ENCODE results near the gene SLC6A7. TPM values are rescaled to one million over a fixed set of nuclear protein-coding genes. Genes with fewer than 3 reads are reported as not detected.

Gene SLC6A7
- polyA plus RNA-seq, 4 donors: 0.06 to 0.13 (median 0.08) TPM; not detected in 1

DNA sequence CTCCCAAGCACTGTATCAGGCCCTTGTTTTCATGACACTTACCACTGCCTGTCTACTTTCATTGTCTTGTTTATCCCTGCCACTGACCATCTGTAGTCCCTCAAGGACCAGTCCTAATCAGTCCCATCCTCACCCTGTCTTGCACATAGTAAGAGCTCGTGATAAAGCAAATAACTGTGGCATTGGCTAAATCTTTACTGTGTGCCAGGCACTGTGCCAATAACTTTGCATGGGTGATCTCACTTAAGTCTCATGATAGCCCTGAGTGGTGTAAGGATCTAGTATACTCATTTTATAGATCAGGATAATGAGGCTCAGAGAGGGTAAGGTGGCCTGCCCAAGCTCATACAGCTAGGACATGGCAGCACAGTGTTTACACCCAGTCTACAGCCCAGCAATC, 17.7 kb upstream of the SLC6A7 start:
- no peak for DNase-seq (ENCODE audit: low read depth in 4 of 4, low spot score in 2 of 4)

DNA sequence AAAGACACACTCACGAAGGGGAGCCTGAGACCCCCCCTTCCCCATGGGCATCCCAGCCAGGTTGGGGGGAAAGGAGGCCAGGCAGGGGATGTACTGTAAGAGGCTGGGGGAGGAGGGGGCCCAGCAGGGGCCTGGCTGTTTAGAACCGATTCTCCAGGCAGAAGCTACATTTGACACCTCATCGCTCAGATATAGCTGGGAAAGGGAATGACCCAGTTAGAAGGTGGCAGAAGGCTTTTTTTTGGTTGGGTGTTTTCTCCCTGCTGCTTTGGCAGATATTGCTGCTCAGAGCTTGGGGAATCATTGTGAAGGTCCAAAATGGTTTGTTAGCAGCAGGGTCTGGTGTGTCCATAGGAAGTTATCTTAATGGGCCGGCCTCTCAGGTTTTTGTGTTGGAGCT, 17.3 kb upstream of the SLC6A7 start:
- DNase-seq (ENCODE audit: low read depth in 4 of 4, low spot score in 2 of 4): no peak

DNA sequence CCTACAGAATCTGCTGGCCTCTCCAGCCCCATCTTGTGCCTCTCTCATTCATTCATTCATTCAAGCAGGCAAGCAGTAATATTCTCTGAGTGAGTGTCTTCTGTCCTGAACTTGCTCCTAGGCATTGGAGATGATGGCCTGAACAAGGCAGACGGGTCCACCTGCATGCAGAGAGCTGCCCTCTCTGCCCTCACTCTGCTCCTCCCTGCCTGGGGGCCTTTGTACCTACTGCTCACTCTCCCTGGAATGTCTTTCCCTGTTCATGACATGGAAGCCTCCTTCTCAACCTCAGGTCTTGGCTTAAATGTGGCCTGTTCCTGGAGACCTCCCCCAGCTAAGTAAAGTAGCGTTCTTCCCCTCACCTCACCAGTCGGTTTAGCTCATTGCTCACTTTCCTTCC, 16.7 kb upstream of the SLC6A7 start:
- no peak for DNase-seq (ENCODE audit: low read depth in 4 of 4, low spot score in 2 of 4)

DNA sequence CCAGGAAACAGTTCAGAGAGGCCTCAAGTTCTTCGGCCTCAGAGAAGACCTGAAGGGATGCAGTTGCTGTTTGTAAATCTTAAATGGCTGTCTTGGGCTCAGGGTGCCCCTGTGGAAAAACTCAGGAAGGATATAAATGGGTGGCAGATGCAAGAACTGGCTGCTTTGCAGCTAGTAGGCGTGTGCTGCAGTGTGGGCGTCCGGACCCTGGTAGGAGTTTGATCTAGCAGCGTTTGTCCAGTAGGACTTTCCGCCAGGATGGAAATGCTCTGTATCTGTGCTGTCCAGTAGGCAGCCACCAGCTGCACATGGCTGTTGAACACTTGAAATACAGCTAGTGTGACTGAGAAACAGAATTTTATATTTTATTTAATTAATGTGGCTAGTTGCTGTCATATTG, 15.6 kb upstream of the SLC6A7 start:
- no peak for DNase-seq (ENCODE audit: low read depth in 4 of 4, low spot score in 2 of 4)

DNA sequence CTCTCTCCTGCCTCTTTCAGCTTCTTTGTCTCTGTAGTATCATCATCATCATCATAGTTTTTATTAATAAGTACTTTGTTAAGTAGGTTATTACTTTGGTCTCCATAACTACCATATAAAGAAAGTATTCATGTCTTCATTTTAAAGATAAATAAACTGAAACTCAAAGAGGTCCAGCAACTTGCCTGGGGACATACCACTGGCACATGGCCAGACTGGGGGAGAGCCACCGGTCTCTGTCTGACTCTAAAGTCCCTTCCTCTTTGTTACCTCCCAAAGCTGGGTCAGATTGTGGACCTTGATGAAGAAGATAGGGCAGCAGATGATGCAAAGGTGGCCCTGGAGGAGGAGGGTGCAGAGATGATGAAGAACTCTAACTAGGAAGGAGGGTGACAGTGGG, 14.8 kb upstream of the SLC6A7 start:
- no peak for DNase-seq (ENCODE audit: low read depth in 4 of 4, low spot score in 2 of 4)

DNA sequence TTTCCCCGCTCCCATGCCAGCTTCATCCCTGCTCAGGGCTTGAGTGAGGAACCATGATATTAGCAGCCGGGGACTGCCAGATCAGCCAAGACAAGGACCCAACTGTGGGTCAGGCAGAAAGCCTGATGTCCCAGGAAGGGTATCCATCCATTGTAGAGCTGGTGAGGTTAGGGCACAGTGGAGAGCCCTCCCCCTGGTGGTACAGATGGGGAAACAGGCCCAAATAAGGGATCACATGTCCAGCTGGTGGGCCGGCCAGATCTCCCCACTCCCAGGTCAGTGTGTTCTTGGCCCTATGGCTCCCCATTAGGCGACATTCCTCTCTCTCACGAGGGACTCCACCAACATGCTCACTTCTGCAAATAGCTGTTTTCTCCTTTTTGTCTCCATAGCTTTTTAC, 14.3 kb upstream of the SLC6A7 start:
- DNase-seq (ENCODE audit: low read depth in 4 of 4, low spot score in 2 of 4): no peak

DNA sequence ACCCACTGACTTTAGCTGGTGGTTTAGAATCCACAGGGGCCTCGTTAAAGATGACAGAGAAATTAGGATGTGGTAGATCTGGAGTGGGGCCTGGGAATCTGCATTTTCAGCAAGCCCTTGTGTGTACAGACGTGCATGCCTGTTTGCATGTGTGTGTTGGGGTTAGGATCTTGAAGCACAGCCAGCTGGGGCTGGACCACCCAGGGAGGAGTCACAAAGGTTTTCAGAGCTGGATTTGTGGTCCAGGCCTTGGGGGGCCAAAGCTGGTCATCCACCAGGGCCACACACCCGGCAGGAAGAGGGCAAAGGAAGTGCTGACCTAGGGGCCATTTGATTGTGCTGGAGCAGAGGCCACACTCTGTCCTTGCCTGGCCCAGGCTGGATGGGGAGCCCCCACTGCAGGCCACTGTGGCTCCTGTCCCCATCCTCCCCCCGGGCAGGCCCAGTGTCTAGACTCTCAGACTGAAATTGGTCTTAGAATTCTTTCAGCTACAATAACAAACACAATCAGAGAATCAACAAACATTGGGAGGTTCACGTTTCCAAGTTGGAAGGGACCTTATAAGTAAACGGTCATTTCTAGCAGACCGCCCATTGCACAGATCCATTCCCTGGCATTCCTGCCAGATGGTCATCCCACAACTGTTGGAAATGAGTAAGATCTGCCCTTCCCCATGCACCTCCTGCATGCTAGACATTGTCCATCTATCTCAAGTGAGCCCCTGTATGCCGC, 13.0 kb upstream of the SLC6A7 start:
- DNase-seq (ENCODE audit: low read depth in 4 of 4, low spot score in 2 of 4): no peak

DNA sequence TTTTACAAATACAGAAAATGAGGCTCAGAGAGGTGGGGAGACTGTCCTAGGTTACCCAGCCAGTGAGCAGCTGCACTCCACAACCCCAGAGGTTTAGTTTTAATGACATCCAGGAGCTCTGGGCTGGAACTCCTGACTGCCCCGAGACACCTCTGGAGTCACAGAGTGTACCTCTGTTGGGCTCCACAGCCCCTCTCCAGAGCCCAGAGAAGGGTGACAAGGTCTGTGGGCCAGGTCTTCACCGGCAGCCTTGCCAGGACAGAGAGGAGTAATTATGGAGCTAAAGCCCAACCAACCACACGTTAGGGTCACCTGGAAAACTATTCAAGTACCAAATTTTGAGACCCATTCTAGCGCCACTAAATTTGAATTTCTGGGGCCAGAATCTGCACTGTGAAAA, 12.1 kb upstream of the SLC6A7 start:
- no peak for DNase-seq (ENCODE audit: low read depth in 4 of 4, low spot score in 2 of 4)

DNA sequence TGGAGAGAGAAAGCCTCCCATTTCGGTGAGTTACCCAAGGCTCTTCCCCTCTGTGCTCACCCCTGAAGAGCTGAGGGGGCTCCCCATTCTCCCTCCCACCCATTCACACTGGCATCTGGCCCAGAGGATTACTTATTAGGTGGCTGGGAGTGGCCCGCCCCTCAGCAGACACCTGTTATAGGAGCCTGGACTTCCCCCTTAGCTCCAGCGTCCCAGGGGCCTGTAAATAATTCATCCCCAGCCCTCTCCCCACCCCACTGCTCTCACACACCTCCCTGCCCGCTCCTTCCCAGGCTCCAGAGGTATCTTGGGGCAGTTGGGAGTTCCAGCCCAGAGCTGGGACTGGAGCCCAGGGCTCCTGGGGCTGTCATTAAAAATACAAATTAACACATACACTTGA, 11.6 kb upstream of the SLC6A7 start:
- no peak for DNase-seq (ENCODE audit: low read depth in 4 of 4, low spot score in 2 of 4)

DNA sequence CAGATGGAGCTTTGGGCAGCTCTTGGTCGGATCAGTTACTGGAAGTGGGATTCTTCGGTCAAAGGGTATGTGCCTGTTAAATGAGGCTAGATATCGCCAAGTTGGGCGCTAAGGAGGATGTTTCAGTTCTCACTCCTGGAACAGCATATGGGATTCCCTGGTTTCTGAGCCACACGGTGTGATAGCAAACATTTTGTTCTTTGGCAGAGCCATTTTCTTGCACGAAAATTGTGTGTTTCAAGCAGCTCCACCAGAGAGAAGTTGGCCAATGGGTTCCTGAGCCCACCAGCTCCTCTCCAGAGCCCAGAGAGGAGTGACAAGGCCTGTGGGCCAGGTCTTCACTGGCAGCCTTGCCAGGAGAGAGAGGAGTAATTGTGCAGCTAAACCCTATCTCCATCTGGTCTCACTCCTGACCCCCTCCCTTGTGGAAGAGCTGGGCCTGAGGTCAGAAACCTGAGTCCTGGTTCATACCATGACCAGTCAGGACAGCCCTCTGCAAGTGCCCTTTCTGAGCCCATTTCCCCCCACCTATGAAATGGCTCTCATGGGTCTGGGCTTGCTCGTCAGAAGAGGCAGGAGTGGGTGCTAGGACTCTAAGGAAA, 10.7 kb upstream of the SLC6A7 start:
- DNase-seq (ENCODE audit: low read depth in 4 of 4, low spot score in 2 of 4): no peak

DNA sequence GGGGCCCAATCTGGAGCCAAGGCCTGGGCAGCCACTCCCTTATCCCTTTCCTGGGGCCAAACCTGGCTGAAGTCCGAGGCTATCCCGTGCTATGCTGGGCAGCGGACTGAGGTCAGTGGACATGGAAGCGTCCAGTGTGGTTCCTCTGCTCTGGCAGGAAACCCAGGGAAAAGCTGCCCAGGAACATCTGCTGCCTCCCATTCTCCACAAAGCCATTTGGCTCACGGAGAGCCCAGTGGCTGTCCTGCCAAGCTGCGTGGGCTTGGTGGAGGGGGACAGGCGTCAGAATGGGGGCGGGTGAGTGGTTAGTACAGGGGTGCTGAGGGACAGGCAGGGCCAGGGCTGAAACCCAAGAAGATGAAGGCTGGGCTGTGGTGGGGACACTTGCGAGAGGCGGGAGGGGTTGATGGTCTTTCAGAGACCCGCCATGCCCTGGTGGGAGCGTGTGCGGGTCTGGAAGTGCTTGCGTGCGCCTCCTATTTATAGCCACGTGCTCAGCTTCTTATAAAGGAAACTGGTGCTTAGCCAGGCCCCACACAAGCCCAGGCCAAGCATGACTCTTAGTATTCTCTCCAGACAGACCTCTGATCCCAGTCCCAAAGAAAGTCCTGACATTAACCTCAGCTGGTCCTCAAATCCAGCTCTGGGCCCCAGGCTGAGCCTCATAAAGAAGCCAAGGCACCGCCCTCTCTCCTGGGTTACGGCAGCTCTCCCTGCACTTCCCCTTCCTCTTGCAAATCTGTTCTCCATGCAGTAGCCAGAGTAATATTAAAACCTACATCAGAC, 9.4 kb upstream of the SLC6A7 start:
- no peak for DNase-seq (ENCODE audit: low read depth in 4 of 4, low spot score in 2 of 4)

DNA sequence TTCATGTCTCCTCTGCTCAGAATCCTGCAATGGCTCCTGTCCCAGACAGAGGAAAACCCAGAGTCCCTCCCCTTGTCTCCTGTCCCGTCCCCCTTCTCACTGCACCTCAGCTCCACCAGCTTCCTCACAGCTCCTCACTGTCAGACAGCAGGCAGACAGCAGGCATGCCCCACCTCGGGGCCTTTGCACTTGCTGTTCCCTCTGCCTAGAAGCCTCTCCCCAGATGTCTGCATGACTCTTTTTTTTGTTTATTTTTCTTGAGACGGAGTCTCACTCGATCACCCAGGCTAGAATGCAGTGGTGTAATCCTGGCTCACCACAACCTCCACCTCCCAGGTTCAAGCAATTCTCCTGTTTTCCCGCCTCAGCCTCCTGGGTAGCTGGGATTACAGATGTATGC, 8.8 kb upstream of the SLC6A7 start:
- no peak for DNase-seq (ENCODE audit: low read depth in 4 of 4, low spot score in 2 of 4)

DNA sequence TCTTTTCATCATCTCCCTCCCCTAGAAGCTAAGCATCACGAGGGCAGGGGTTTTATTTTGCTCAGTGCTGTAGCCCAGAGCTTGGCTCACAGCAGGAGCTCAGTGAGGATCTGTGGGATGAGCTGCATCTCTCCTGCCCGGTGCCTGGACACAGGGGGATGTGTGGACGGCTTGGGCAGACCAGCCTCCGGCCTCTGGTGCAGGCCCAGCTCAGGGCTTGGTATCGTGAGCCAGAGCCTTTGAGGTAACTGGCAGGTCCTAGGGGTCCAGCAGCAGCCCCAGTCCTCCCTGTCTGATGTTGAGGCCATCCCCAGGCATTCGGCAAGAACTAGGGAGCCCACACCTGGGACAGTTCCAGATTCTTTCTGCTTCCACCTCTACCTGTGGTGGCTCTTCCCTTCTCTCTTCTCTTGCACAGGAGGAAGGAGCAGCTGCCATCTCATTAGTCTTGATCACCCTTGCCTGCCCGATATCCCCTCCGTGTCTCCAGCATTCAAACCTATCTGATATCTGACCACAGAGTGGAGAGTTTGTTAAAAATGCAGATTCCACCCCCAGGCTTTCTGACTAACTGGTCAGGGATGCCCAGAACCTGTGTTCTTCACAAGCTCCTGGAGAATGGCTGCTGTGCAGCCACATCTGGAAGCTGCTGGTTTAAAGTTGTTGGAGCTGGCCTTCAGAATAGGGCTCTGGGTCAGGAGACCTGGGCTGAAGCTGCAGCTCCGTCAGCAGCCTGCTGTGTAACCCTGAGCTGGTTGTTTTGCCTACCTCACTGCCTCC, 7.9 kb upstream of the SLC6A7 start:
- no peak for DNase-seq (ENCODE audit: low read depth in 4 of 4, low spot score in 2 of 4)

DNA sequence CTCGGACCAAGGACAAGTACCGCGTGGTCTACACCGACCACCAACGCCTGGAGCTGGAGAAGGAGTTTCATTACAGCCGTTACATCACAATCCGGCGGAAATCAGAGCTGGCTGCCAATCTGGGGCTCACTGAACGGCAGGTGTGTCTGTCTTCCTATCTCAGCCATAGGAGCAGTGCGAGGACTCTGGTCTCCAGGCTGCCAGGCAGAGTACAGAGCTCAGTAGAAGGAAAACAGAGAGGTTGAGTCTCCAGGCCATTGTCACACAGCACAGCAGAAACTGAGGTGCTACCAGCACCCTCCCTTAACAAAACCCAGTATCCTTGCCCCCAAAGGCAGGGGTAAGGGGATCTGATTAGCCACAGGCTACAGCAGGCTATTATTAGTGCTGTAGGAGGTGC, 7.1 kb upstream of the SLC6A7 start:
- DNase-seq (ENCODE audit: low read depth in 4 of 4, low spot score in 2 of 4): no peak

DNA sequence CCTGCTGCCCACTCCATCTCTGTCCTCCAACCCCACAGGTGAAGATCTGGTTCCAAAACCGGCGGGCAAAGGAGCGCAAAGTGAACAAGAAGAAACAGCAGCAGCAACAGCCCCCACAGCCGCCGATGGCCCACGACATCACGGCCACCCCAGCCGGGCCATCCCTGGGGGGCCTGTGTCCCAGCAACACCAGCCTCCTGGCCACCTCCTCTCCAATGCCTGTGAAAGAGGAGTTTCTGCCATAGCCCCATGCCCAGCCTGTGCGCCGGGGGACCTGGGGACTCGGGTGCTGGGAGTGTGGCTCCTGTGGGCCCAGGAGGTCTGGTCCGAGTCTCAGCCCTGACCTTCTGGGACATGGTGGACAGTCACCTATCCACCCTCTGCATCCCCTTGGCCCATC, 6.4 kb upstream of the SLC6A7 start:
- no peak for DNase-seq (ENCODE audit: low read depth in 4 of 4, low spot score in 2 of 4)

DNA sequence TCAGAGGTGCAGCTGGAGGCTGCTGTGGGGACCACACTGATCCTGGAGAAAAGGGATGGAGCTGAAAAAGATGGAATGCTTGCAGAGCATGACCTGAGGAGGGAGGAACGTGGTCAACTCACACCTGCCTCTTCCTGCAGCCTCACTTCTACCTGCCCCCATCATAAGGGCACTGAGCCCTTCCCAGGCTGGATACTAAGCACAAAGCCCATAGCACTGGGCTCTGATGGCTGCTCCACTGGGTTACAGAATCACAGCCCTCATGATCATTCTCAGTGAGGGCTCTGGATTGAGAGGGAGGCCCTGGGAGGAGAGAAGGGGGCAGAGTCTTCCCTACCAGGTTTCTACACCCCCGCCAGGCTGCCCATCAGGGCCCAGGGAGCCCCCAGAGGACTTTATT, 5.9 kb upstream of the SLC6A7 start:
- DNase-seq (ENCODE audit: low read depth in 4 of 4, low spot score in 2 of 4): no peak

DNA sequence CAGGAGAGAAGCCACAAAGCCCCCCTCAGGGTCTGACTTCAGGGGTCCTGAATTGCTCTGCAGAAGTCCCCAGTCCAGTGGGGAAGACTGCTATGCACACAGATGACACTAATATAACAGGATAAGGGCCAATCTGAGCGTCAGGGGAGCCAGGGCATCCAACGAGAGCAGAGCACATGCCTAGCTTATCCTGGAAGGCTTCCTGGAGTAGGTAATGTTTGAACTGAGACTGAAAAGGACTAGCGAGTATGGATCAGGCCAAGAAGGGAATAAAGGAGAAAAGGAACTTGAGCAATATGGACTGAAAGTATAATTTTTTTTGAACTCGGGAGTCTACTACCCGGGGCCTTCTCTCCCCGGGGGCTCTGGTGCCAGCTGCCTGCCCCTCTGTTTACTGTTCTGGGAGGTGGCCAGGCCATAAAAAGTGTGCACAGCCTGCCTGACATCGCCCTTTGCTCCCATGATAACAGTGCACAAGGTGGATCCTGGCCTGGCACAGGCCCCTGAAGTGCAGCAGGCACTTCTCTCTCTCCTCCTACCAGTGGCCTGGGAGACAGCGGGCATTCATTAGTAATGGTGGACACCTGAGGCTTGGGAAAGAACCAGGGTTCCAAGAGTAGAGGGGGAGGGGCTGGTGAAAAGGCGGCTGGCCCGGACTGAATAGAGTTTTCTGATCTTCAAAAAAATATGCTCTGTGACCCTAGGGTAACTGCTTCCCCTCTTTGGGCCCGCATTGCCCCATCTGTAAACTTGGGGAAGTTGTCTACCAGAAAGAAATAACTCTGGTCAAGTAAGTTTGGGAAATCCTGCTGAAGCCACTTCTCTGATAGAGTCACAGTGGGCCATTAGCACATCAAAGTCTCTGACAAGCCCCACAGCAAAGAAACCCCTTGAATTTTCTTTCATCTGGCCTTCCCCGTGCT, 4.6 kb upstream of the SLC6A7 start:
- DNase-seq (ENCODE audit: low read depth in 4 of 4, low spot score in 2 of 4): no peak

DNA sequence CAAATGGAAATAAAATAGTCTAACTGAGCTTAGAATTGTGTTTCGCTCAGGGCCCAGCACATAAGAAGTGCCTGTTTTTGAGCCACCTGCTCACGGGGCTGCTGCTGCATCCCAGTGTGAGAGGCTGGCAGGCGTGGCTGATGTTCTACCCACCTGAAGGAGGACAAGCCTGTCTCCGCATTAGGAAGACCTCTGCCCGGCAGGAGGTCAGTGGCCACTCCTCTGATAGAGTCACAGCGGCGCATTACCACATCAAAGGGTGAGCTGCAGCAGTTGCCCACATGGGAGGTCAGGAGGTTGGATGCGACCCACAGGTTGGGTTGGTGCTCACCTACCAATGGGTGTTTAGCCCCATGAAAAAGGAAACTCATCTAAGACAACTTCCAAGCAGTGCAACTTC, 3.7 kb upstream of the SLC6A7 start:
- no peak for DNase-seq (ENCODE audit: low read depth in 4 of 4, low spot score in 2 of 4)

DNA sequence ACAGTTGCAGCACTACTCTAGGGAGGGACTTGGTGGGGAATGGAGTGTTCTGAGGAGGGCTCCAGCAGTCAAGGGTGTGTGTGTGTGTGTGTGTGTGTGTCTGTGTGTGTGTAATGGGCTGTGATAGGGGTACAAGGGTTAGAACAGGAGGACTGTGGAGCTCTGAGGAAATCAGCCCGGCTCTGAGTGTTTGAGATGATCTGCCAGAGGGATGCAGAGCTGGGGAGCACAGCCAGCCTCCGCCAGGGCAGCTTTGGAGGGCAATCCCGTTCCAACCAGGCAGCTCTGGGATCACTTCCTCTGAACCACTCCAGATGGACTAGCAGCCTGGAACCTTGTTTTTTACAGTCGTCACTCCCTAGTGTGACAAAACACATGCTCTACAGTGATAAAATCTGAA, 3.0 kb upstream of the SLC6A7 start:
- DNase-seq (ENCODE audit: low read depth in 4 of 4, low spot score in 2 of 4): no peak

All from left renal cortex interstitium (tissue), 4 donors.